Tibial nerve (tissue), 4 donors: ENCODE measurements around the gene SDCBP2.

Experiments used
- EP300 ChIP-seq, 2 donors: sonication (generic); formaldehyde crosslinking; IDR thresholded peaks; one replicate each; pipeline ENCODE4 v1.6.1; 2017; ENCODE audit warnings: antibody characterized with exemption in 2 of 2, mild to moderate bottlenecking in 1 of 2
- POLR2A ChIP-seq, 2 donors: fragments of 450-650 bp; IDR thresholded peaks; one replicate each; pipeline ENCODE4 v1.6.1; 2017; ENCODE audit warnings: antibody characterized with exemption in 2 of 2, mild to moderate bottlenecking in 2 of 2, moderate library complexity in 2 of 2
- TF ChIP-seq, protein P1 (sequence below), 5 experiments: fragments of 200-600 bp in 3 of 5; fragments of 450-650 bp in 2 of 5; sonication (generic) in 3 of 5; IDR thresholded peaks; one replicate each; pipeline ENCODE4 v1.5.1; 2016 to 2019; ENCODE audit warnings: antibody characterized with exemption in 5 of 5, mild to moderate bottlenecking in 3 of 5, moderate library complexity in 2 of 5

DNA sequence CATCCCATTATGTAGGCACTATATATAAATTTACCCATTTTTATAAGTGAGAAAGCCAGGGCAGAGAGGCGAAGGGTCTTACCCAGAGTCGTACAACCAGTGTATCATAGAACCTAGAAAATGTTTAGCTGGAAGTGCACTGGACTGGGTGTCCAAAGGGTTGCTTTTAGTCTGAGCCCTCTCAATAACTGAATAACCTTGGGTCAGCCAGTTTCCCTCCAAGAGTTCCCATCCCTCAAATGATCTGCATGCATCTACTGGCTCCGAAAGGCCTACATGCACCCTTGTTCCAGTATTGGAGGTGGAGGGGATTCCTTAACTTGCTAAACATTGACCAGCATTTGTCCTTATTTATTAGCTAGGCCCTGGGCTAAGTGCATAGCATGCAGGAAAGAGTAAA is 59.1 kb downstream of the SDCBP2 start:
- TF ChIP-seq, protein P1, sequence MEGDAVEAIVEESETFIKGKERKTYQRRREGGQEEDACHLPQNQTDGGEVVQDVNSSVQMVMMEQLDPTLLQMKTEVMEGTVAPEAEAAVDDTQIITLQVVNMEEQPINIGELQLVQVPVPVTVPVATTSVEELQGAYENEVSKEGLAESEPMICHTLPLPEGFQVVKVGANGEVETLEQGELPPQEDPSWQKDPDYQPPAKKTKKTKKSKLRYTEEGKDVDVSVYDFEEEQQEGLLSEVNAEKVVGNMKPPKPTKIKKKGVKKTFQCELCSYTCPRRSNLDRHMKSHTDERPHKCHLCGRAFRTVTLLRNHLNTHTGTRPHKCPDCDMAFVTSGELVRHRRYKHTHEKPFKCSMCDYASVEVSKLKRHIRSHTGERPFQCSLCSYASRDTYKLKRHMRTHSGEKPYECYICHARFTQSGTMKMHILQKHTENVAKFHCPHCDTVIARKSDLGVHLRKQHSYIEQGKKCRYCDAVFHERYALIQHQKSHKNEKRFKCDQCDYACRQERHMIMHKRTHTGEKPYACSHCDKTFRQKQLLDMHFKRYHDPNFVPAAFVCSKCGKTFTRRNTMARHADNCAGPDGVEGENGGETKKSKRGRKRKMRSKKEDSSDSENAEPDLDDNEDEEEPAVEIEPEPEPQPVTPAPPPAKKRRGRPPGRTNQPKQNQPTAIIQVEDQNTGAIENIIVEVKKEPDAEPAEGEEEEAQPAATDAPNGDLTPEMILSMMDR (IDR thresholded peaks at IDR 0.05), result no peak
- TF ChIP-seq POLR2A (IDR thresholded peaks at IDR 0.05) (no peak), EP300 (IDR thresholded peaks at IDR 0.05) (no peak)
